ENCODE measurements around the gene GSTA2. TPM values are rescaled to one million over a fixed set of nuclear protein-coding genes. Genes with fewer than 3 reads are reported as not detected.
"Not testable (repeated sequence)": the region's sequence is repeated elsewhere in the genome, so short reads cannot be mapped to it uniquely, and the experiment has no call there.

The GSTA2 gene
- not detected for total RNA-seq

DNA sequence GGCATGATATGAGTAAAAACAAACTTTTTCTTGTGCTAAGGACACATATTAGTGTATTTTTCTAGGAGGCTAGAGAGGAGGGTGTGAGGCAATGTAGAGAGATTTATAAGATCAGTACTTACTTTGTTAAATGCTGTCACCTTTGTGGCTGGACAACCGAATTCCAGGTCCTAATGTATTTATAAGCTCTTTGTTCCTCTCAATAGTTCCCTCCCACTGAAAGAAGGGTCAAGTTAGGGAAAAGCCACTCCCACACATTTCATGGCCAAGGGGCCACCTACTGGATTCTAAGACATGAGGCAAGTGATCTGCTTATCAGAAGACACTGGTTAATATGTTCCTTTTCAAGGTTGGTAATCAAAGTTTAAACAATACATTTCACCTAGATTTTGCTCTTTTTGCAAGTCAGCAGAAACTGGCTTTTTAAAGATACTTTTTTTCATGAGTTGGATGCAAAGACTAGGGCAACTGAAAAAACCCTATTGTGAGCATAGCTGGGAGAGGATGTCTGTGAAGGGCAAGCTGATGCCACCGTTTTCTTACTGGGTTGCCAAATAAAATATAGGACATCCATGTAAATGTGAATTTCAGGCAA, at the start of gene GSTA2:
Gene GSTA2, minus strand, starts transcription at position 154 of the 595 bp plus-strand sequence. CDS start 5,528 bp downstream, outside the sequence.
- DNase-seq, result not testable (repeated sequence)

- not testable (repeated sequence) for DNase-seq
These were observed 46.5 kb upstream of the GSTA2 start for GRCh38 chr6:52809777-52810176.

DNA sequence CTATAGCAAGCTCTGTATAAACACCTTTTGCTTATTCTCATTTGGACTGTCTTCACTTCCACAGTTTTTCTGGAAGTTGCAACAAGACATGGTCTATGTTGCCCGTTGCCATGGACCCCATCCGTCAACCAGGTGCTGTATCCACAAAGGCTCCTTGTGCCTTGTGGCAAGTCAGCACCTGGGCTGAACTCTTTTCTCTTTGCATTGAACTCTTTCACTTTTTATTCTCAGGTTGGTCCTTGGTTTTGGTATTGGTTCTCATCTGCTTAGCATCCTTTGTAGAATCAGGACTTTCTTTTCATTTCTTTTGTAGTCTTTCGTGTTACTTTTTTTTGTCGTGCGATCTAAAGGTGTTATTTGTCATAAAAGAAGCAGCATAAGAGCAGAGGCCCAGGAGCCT, 45.4 kb upstream of the GSTA2 start:
- no peak for DNase-seq

- DNase-seq, result not testable (repeated sequence)
These were observed 40.5 kb upstream of the GSTA2 start, which contains the start of gene GSTA1 for GRCh38 chr6:52803668-52804255. TSS of gene GSTA1 (minus strand) at chr6:52803816. CDS start at chr6:52799267, 4,549 bp downstream.

DNA sequence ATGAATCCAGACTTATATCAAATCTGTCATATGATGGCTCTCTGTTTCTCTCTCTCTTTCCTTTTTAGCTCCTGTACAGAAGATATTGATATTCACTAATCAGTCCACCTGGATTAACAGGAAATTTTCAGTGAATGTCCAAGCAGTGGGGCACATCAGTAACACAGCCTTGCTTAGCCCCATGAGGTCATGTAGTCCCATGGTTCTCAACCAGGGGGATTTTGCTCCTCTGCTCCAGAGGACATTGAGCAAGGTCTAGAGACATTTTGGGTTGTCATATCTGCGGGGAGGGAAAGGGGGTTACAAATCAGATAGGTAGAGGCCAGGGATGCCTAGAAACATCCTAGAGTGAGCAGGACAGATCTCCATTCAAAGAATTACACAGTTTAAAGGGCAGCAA, 39.5 kb upstream of the GSTA2 start:
- no peak for DNase-seq

- DNase-seq, result no peak
These were observed 38.0 kb upstream of the GSTA2 start for GRCh38 chr6:52801188-52801841.

- DNase-seq, result not testable (repeated sequence)
These were observed 36.0 kb upstream of the GSTA2 start for GRCh38 chr6:52799272-52799671.

- DNase-seq, result not testable (repeated sequence)
These were observed 31.1 kb upstream of the GSTA2 start for GRCh38 chr6:52794366-52794765.

DNA sequence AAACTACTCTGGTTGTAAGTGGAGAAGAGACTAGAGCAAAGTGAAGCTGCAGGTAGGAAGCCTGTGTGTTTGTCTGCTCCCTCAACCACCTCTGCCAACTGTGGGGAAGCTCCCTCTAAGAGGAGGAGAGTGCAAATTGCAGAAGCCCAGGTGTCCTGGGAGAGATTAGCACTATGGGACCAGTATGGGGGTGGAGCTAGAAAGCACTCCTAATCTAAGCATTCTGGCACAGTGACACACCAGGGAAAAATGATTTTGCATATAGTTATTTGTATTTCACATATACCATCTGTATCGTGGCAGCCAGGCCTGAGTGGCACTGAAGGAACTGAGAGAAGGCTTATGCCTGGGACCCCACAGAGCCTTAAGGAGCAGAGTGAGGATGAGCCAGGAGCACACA, 27.6 kb upstream of the GSTA2 start:
- no peak for DNase-seq

DNA sequence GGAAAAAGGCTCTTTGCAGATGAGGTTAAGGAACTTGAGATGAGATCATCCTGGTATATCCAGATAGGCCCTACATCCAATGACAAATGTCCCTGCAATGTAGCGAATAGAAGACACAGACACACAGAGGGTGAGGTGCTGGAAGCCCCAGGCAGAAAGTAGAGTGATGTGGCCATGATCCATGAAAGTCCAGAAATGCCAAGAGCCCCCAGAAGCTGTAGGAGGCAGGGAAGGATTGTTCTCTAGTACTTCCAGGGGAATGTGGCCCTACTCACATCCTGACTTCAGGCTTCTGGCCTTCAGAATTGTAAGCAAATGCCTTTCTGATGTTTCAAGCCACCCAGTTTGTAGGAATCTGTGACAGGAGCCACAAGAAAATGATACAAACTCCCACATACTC, 26.4 kb upstream of the GSTA2 start:
- DNase-seq, result not testable (repeated sequence)

DNA sequence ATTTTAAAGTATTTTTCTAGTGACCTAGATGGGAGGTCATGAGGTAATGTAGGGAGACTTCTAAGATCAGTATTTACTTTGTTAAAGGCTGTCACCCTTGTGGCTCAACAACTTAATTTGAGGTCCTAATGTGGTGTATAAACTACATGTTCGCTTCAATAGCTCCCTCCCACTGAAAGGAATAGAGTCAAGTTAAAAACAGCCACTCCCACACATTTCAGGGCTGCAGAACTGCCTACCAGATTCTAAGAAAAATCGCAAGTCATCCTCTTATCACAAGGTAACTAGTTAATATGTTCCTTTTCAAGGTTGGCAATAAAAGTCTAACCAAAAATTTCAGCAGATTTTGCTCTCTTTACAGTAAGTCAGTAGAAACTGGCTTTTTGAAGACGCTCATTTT, 25.2 kb upstream of the GSTA2 start:
- DNase-seq, result no peak

DNA sequence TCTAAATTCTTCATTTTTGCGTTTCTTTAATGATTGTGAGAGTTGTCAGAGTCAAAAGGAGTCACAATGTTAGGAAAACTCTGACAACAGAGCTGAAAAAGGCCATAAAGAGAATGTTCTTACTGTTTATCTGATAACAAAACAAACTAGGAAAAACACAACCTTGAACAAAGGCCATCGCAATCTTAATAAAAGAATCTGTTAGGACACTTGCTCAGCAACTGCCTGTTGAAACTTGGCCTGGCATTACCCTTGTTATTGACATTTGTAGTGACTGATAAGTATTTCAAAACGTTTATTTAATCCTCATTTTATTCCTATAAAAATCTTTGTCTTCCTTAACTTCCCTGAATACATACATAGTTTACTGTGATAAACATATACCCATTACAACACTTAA, 24.6 kb upstream of the GSTA2 start:
- DNase-seq, result no peak

DNA sequence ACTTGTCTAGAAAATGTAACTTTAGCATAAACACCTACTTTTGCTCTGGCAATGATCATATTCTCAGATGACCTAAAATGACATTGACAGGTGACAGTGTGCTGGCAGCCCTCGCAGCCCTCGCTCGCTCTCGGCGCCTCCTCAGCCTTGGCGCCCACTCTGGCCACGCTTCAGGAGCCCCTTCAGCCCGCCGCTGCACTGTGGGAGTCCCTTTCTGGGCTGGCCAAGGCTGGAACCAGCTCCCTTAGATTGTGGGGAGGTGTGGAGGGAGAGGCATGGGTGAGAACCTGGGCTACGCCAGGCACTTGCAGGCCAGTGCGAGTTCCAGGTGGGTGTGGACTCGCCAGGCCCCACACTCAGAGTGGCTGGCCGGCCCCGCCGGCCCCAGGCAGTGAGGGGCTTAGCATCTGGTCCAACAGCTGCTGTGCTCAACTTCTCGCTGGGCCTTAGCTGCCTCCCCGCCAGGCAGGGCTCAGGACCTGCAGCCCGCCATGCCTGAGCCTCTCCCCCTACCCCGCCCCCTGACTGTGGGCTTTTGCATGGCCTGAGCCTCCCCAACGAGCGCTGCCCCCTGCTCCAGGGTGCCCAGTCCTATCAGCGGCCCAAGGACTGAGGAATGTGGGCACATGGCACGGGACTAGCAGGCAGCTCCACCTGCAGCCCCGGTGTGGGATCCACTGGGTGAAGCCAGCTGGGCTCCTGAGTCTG, 23.1 kb upstream of the GSTA2 start:
- DNase-seq, result no peak

- DNase-seq, result not testable (repeated sequence)
These were observed 19.5 kb upstream of the GSTA2 start for GRCh38 chr6:52782696-52783274.

GRCh38 chr6:52782209-52782608, 18.9 kb upstream of the GSTA2 start:
- not testable (repeated sequence) for DNase-seq

DNA sequence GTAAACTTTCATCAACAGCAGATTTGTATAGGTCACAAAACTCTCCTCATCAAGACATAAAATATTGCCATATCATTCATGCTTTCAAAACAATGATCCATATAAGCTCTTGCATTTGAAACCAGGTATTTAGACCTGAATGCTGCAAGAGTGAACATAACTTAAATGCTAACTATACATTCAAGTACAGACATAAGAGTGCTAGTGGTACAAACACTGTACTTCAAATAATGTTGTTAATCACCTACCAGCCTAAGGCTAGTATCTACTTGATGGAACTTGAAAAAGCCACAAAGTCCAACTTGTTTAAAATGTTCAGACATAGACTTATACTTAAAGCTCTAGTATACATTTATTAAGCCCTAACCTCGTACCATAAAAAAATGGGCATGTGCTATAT, 16.0 kb upstream of the GSTA2 start:
- no peak for DNase-seq

GRCh38 chr6:52776711-52777351, 13.6 kb upstream of the GSTA2 start:
- not testable (repeated sequence) for DNase-seq

GRCh38 chr6:52769399-52769798, 6.1 kb upstream of the GSTA2 start:
- DNase-seq, result not testable (repeated sequence)

DNA sequence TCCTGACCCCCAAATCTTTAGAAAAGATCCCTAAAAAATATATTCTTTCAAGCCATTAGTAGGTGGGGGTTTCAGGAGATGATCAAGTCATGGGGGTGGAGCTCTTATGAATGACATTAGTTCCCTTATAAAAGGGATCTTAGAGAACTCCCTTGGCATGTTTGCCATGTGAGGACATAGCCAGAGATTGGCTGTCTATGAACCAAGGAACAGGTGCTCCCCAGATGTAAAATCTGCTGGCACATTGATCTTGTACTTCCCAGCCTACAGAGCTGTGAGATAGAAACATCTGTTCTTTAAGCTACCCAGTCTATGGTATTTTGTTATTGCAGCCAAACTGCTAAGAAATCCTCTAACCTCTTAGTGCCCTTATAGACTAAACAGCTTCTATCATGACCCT, 4.4 kb upstream of the GSTA2 start:
- not testable (repeated sequence) for DNase-seq

GRCh38 chr6:52761673-52762491, 1.4 kb downstream of the GSTA2 start:
- DNase-seq, result not testable (repeated sequence)

- DNase-seq, result no peak
These were observed 3.0 kb downstream of the GSTA2 start for GRCh38 chr6:52760105-52760765.

All from effector CD4-positive, alpha-beta T cell (primary cell).